Astrocyte of the cerebellum (primary cell): ENCODE results near the gene TMPRSS2.

Source experiments
- DNase-seq: peaks from one replicate; pipeline ENCODE4 v3.0.0-alpha.2; 2011; ENCODE audit warnings: low read depth
- H3K4me3 ChIP-seq: 2 replicates; pipeline ENCODE4 v1.5.1; 2011; ENCODE audit warnings: mild to moderate bottlenecking, low read depth, low read length, moderate library complexity
- in situ Hi-C: cut with HindIII; loops from 2 replicates; pipeline ENCODE4 v1.10.0; 2017; ENCODE audit warnings: low sequenced_read_pairs
- TF ChIP-seq, protein P1 (sequence below): IDR thresholded peaks from 2 replicates; pipeline ENCODE4 v1.5.1; 2012; ENCODE audit warnings: low read length, low read depth, moderate library complexity, mild to moderate bottlenecking; ENCODE audit errors: missing control alignments

Gene TMPRSS2

GRCh38 chr21:41499920-41500319 lies 8.0 kb downstream of the TMPRSS2 start:
- DNase-seq, result no peak
- in situ Hi-C loops, result no loop called here
- no peak overlapping the region for H3K4me3 ChIP-seq
- TF ChIP-seq, protein P1, sequence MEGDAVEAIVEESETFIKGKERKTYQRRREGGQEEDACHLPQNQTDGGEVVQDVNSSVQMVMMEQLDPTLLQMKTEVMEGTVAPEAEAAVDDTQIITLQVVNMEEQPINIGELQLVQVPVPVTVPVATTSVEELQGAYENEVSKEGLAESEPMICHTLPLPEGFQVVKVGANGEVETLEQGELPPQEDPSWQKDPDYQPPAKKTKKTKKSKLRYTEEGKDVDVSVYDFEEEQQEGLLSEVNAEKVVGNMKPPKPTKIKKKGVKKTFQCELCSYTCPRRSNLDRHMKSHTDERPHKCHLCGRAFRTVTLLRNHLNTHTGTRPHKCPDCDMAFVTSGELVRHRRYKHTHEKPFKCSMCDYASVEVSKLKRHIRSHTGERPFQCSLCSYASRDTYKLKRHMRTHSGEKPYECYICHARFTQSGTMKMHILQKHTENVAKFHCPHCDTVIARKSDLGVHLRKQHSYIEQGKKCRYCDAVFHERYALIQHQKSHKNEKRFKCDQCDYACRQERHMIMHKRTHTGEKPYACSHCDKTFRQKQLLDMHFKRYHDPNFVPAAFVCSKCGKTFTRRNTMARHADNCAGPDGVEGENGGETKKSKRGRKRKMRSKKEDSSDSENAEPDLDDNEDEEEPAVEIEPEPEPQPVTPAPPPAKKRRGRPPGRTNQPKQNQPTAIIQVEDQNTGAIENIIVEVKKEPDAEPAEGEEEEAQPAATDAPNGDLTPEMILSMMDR, result no peak

DNA sequence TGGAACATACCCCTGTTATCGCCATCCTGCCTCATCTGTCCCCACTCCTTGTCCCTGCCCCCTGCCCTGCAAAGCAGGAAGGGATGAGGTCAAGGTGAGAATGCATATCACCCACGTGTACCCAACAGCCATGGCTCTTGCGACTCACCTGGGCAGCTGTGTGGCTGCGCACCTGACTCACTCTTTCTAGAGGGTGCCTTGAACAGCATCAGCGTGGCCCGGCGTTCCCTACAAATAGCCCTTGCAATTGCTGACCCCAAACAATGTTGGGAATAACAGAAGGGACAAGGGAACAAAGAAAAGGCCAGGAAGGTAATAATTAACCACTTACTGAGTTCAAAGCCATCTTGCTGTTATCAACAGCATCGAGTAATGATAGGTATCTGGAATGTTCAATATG lies 10.2 kb downstream of the TMPRSS2 start:
- in situ Hi-C loops, result no loop called here

GRCh38 chr21:41497008-41497407 lies 10.9 kb downstream of the TMPRSS2 start:
- in situ Hi-C loops, result no loop called here
- no peak for DNase-seq
- TF ChIP-seq, protein P1, result no peak
- H3K4me3 ChIP-seq, result no peak overlapping the region

More for the DNA sequence above, 10.2 kb downstream of the TMPRSS2 start:
- TF ChIP-seq, protein P1, result no peak
- no peak for DNase-seq
- H3K4me3 ChIP-seq, result no peak overlapping the region

DNA sequence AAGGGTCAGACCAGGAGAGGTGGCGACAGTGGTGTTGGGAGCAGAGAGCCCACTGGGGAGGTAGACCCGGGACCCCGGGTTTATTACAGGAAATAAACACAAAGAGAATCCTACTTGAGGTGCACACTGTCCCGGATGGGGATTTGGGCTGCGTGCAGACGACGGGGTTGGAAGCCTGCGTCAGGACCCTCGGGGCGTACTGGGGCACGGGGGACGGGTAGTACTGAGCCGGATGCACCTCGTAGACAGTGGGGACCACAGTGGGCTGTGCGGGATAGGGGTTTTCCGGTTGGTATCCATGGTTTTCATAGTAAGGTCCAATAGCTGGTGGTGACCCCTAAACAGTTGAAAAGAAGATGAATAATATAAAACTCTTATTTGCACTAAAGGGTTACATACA lies 13.7 kb downstream of the TMPRSS2 start:
- DNase-seq, result no peak
- in situ Hi-C loops, result no loop called here
- TF ChIP-seq, protein P1, result no peak
- H3K4me3 ChIP-seq, result no peak overlapping the region

GRCh38 chr21:41491412-41491811 lies 16.5 kb downstream of the TMPRSS2 start:
- TF ChIP-seq, protein P1, result no peak
- in situ Hi-C loops, result no loop called here
- no peak overlapping the region for H3K4me3 ChIP-seq
- DNase-seq, result no peak

DNA sequence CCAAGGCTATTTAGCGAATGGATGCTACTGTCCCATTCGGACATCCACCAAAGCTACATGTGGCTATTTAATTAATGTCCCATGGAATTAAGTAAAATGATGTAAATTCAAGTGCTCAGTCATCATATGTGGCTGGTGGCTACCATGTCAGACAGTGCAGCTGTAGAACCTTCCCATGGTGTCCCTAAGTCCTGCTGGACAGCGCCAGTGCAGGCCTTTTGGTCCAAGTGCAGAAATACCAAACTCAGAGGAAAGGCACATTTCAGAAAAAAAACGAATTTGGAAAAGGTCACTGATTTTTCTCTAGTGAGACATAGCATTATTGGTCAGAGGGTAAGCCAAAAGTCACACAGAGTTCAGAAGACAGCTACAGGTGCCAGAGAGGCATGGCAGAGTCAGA lies 17.6 kb downstream of the TMPRSS2 start:
- DNase-seq, result no peak
- no peak overlapping the region for H3K4me3 ChIP-seq
- in situ Hi-C loops, result no loop called here

GRCh38 chr21:41489329-41489728 lies 18.6 kb downstream of the TMPRSS2 start:
- H3K4me3 ChIP-seq, result no peak overlapping the region
- in situ Hi-C loops, result no loop called here
- TF ChIP-seq, protein P1, result no peak
- no peak for DNase-seq

More for the DNA sequence above, 17.6 kb downstream of the TMPRSS2 start:
- TF ChIP-seq, protein P1, result no peak
